Activated CD4-positive, alpha-beta T cell treated with anti-CD3 and anti-CD28 coated beads, Interleukin-2, Interleukin-4, amounts not matched to agents 100 ng/mL and 50 ng/mL, durations not matched to agents 16 hours and 8 hours (primary cell): ENCODE data around the gene TTLL5.
"Not testable (repeated sequence)": the region's sequence is repeated elsewhere in the genome, so short reads cannot be mapped to it uniquely, and the experiment has no call there.

Source experiments
- DNase-seq: peaks from one replicate; pipeline ENCODE4 v3.0.0-alpha.2; 2020; ENCODE audit warnings: low spot score

TTLL5 gene

GRCh38 chr14:75915045-75915444 is 254.0 kb downstream of the TTLL5 start:
- no peak for DNase-seq

GRCh38 chr14:75917322-75917945 is 256.4 kb downstream of the TTLL5 start:
- no peak for DNase-seq

GRCh38 chr14:75917946-75918335 is 256.9 kb downstream of the TTLL5 start:
- DNase-seq, result no peak

DNA sequence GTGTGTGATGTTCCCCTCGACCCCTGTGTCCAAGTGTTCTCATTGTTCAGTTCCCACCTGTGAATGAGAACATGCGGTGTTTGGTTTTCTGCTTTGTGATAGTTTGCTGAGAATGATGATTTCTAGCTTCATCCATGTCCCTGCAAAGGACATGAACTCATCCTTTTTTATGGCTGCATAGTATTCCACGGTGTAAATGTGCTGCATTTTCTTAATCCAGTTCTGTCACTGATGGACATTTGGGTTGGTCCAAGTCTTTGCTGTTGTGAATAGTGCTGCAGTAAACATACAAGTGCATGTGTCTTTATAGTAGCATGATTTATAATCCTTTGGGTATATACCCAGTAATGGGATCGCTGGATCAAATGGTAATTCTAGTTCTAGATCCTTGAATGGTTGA is 259.4 kb downstream of the TTLL5 start:
- not testable (repeated sequence) for DNase-seq

GRCh38 chr14:75925141-75925840 is 264.2 kb downstream of the TTLL5 start:
- DNase-seq, result not testable (repeated sequence)

- DNase-seq, result no peak
These were observed 265.5 kb downstream of the TTLL5 start for GRCh38 chr14:75926431-75927115.

DNA sequence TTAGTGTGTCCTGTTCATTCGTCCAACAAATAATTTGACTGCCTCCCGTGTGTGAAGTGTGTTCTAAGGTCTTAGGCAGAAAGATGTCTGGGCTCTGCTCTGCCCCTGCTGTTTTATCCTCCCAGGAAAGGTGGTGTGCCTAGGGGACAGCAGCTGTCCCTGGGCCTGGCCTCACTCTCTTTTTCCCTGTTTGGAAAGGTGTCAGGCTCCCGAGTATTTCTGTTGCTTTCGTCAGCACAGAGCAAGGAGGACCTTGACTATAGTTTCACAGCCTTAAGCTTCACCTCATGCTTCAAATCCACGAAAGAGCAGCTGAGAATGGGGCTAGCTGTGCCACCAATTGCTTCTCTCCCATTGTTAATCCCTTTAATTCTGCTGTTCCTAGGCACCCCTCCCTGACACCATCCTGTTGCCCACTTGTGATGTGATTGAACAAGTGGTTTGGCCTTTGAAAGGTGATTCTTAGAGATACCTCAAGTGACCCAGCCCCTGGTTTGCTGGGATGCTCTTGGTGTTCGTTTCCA is 266.6 kb downstream of the TTLL5 start:
- DNase-seq, result no peak

DNA sequence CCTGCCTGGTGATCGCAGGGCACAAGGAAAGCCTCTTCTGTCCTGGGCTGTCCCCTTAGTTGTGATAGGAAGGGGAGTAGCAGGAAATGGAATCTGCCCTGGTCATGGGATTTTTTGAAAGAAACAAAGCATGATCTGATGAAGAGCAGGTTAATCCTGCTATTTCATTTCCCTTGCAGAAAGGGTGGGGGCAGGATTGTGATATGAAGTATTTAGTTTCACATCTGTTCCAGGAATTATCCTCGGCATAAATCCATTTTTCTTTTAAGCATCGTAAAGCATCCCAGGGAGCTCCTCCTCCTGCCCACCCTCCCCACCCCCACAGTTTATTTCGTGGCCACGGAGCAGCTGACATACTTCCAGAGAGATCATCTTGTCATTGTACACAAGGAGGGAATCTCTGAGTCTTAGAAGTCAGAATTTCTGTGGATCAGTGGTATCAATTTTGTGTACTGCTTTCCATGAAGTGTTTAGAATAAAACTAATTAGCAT is 267.7 kb downstream of the TTLL5 start:
- DNase-seq, result no peak

- no peak for DNase-seq
These were observed 272.8 kb downstream of the TTLL5 start for GRCh38 chr14:75933712-75934296.

- DNase-seq, result no peak
These were observed 274.1 kb downstream of the TTLL5 start for GRCh38 chr14:75934998-75935628.

GRCh38 chr14:75939200-75939599 is 278.2 kb downstream of the TTLL5 start:
- no peak for DNase-seq

DNA sequence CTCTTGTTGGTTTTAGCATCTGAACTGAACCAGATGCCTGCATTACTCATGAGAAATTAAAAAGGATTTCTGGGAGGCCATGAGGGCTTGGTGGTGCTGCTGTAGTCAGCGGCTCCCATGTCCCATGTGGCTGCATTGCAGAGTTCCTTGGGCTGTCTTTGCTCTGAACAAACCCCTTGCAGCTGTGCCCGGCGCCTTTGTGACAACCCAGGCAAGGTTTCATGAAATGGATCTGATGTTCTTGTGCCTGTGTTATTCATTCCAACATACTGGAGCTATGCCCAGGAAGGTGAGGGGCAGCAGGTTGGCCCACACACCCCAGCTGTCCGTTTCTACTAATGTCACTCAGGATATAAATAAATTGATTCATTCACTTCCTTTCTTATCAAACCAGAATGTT is 280.0 kb downstream of the TTLL5 start:
- no peak for DNase-seq

DNA sequence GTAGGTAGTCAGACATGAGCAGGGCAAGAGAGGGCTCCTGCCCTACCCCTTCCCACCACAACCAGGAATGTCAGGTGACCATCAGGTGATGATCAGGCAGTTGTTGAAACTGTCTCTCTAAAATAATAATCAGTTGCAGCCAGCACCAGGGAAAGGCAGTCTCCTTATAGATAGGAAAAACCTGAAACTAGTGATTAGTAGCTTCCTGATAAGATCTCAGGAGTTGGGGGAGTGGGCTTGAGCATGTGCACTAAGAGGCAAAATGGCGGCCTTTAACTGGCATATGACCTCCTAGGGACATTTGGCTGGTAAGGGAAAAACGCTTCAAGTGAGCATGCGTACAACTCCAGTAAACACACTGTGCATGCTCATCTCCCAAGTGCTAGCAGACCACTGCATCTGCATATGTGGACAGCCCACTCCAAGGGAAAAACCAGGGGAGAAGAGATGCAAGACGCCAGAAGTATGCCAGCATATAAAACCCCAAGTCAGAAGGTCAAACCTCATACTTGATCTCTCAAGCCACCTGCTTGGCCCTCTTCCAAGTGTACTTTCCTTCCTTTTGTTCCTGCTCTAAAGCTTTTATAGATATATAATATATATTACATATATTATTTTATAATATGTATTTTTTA is 283.7 kb downstream of the TTLL5 start:
- DNase-seq, result no peak

DNA sequence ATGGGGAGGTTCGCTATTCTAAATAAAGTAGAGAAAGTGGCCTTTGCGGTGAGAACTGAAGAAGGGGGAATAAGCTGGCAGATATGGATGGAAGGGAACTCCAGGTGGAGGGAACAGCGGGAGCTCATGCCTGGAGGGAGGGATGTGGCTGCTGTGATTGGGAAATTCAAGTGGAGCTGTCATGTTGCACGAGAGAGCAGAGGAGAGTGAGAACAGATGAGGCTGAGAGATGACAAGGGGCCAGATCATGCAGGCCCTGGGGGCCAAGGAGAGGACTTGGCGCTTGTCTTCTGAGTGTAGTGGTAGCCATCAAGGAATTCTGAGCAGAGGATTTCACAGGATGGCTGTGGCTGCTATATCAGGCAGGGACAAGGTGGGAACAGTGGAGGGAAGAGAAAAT is 285.7 kb downstream of the TTLL5 start:
- DNase-seq, result no peak

- no peak for DNase-seq
These were observed 291.4 kb downstream of the TTLL5 start for GRCh38 chr14:75952489-75952888.

- no peak for DNase-seq
These were observed 298.0 kb downstream of the TTLL5 start for GRCh38 chr14:75959031-75959430.

- no peak for DNase-seq
These were observed 299.2 kb downstream of the TTLL5 start for GRCh38 chr14:75960231-75960630.

DNA sequence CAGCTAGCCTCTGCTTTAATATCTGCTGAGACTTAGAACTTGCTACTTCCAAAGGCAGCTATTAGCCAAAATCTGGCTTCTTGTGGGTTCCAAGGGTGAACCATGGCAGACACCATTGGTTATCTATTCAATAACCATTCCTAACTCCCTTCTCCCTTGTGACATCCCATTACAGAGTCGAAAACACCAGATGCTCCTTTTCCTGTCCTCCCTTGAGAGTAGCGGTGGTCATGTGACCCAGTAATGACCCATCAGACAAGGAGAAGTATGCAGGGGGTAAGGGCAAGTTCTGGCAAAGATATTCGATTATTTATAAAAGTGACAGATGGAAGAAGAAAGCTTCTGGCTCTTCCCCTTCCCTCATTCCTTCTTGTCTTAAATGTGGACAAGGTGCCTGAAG is 300.6 kb downstream of the TTLL5 start:
- DNase-seq, result no peak

- no peak for DNase-seq
These were observed 306.8 kb downstream of the TTLL5 start for GRCh38 chr14:75967866-75968265.

DNA sequence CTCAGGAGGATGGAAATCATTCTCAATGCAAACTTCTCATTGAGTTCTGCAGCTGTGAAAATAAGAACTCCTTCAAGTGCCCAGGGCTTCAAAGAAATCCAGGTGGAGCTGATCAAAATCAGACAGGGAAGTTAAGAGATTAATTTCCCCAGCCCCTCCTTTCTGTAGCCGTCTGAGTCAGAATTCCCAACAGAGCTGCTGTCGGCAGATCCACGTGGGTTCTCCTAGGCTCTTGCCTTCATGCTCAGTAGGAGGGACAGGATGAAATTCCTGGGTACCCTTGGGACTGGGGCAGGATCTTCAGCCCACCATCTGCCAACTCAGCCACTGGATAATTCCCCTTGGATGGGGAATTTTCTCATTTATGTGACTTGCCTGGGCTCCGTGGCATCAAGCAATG is 307.4 kb downstream of the TTLL5 start:
- DNase-seq, result no peak

DNA sequence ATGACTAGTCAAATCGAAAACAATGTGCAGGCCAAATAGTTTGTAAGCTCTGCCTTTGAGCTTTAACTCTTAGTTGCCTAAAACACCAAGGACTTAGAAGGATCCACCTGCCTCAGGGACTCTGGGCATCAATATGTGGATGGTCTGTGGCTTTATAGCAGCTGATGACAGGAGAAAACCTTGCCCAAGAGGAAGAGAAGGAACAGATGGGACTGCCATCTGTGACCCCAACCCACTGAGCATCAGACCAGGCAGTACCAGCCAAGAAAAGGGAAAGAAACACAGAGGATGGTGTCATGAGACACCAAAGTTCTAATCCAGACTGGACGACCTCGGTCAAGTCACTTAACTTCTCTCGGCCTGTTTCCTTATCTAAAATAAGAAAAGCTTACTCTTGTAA is 308.1 kb downstream of the TTLL5 start:
- DNase-seq, result no peak

DNA sequence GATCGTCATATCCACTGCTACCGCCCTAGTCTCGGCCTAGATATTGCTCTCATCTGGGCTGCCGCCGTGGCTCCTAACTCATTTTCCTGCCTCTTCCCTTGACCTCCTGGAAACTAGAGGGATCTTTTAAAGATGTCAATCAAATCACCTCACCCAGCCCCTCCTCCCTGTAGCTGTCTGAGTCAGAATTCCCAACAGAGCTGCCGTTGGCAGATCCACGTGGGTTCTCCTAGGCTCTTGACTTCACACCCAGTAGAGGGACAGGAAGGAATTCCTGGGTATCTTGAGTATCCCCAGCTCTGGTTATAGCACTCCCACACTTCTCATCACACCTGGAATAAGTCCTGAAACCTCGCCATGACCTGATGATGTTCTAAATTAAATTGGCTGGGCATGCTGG is 308.8 kb downstream of the TTLL5 start:
- DNase-seq, result no peak
